ENCODE measurements around the gene DDHD1. TPM values are rescaled to one million over a fixed set of nuclear protein-coding genes. Genes with fewer than 3 reads are reported as not detected.

DDHD1 gene
- total RNA-seq, 1 donor from 2014 or later = 14.5 TPM

- FAIRE-seq = no peak
- H3K36me3 ChIP-seq (ENCODE audit: insufficient read depth, low read length) = no peaks in the 10 kb centered on the region
These were observed 22.3 kb upstream of the DDHD1 start for GRCh38 chr14:53175375-53175774.

GRCh38 chr14:53174918-53175317 is 21.8 kb upstream of the DDHD1 start:
- Mint-ChIP-seq H3K4me3 (ENCODE audit: unreplicated experiment) (no peak overlapping the region), H3K9me3 (ENCODE audit: unreplicated experiment) (no peaks in the 10 kb centered on the region), H3K4me1 (ENCODE audit: low read depth, unreplicated experiment) (no peaks in the 10 kb centered on the region), H3K27ac (ENCODE audit: unreplicated experiment) (no peak overlapping the region), H3K27me3 (ENCODE audit: low read depth, unreplicated experiment) (peaks cover 4% of the 10 kb centered on the region), H3K36me3 (ENCODE audit: low read depth, unreplicated experiment) (no peaks in the 10 kb centered on the region)
- FAIRE-seq = no peak
- Histone ChIP-seq H3K27ac (ENCODE audit: low read depth, low read length) (no peak overlapping the region), H2AFZ (ENCODE audit: low read depth, low read length) (no peak overlapping the region), H3K36me3 (ENCODE audit: insufficient read depth, low read length) (no peaks in the 10 kb centered on the region), H3K4me2 (ENCODE audit: low read length) (no peak overlapping the region), H3K4me3 (ENCODE audit: insufficient read depth, low read depth, low read length) (no peak overlapping the region), H3K9ac (ENCODE audit: low read length) (no peak overlapping the region), H4K20me1 (ENCODE audit: insufficient read depth, low read length) (no peaks in the 10 kb centered on the region), H3K4me1 (ENCODE audit: insufficient read depth, low read length) (no peaks in the 10 kb centered on the region), H3K9me3 (ENCODE audit: insufficient read depth, low read depth, low read length) (no peaks in the 10 kb centered on the region), H3K79me2 (ENCODE audit: insufficient read depth, low read length) (no peaks in the 10 kb centered on the region), H3K27me3 (ENCODE audit: insufficient read depth, low read length) (no peaks in the 10 kb centered on the region)
- no peak for DNase-seq (ENCODE audit: low read depth)
- no peak for TF ChIP-seq EZH2 (IDR thresholded peaks at IDR 0.05; ENCODE audit: insufficient read depth, low read length)
- no peak for TF ChIP-seq CTCF (IDR thresholded peaks at IDR 0.05; ENCODE audit: insufficient read depth, low read depth, low read length)

More at GRCh38 chr14:53175375-53175774, 22.3 kb upstream of the DDHD1 start:
- Mint-ChIP-seq H3K36me3 (ENCODE audit: low read depth, unreplicated experiment) (no peaks in the 10 kb centered on the region), H3K4me3 (ENCODE audit: unreplicated experiment) (no peak overlapping the region), H3K27me3 (ENCODE audit: low read depth, unreplicated experiment) (peaks cover 5% of the 10 kb centered on the region), H3K9me3 (ENCODE audit: unreplicated experiment) (no peaks in the 10 kb centered on the region), H3K27ac (ENCODE audit: unreplicated experiment) (no peak overlapping the region), H3K4me1 (ENCODE audit: low read depth, unreplicated experiment) (no peaks in the 10 kb centered on the region)
- Histone ChIP-seq H3K79me2 (ENCODE audit: insufficient read depth, low read length) (no peaks in the 10 kb centered on the region), H3K4me3 (ENCODE audit: insufficient read depth, low read depth, low read length) (no peak overlapping the region), H3K4me1 (ENCODE audit: insufficient read depth, low read length) (no peaks in the 10 kb centered on the region), H3K4me2 (ENCODE audit: low read length) (no peak overlapping the region), H2AFZ (ENCODE audit: low read depth, low read length) (no peak overlapping the region), H3K27ac (ENCODE audit: low read depth, low read length) (no peak overlapping the region), H4K20me1 (ENCODE audit: insufficient read depth, low read length) (no peaks in the 10 kb centered on the region), H3K27me3 (ENCODE audit: insufficient read depth, low read length) (no peaks in the 10 kb centered on the region), H3K9ac (ENCODE audit: low read length) (no peak overlapping the region), H3K9me3 (ENCODE audit: insufficient read depth, low read depth, low read length) (no peaks in the 10 kb centered on the region)
- DNase-seq (ENCODE audit: low read depth) = no peak
- TF ChIP-seq CTCF (IDR thresholded peaks at IDR 0.05; ENCODE audit: insufficient read depth, low read depth, low read length) = no peak
- no peak for TF ChIP-seq EZH2 (IDR thresholded peaks at IDR 0.05; ENCODE audit: insufficient read depth, low read length)

- H2AFZ ChIP-seq (ENCODE audit: low read depth, low read length) = no peak overlapping the region
- FAIRE-seq = no peak
- no peak overlapping the region for H3K27ac Mint-ChIP-seq (ENCODE audit: unreplicated experiment)
These were observed 15.7 kb upstream of the DDHD1 start for GRCh38 chr14:53168786-53169185.

More at GRCh38 chr14:53168786-53169185, 15.7 kb upstream of the DDHD1 start:
- no peaks in the 10 kb centered on the region for H3K9me3 ChIP-seq (ENCODE audit: insufficient read depth, low read depth, low read length)
- H4K20me1 ChIP-seq (ENCODE audit: insufficient read depth, low read length) = no peaks in the 10 kb centered on the region
- TF ChIP-seq CTCF (IDR thresholded peaks at IDR 0.05; ENCODE audit: insufficient read depth, low read depth, low read length) (no peak), EZH2 (IDR thresholded peaks at IDR 0.05; ENCODE audit: insufficient read depth, low read length) (no peak)
- H3K27ac ChIP-seq (ENCODE audit: low read depth, low read length) = no peak overlapping the region
- no peak overlapping the region for H3K4me3 ChIP-seq (ENCODE audit: insufficient read depth, low read depth, low read length)
- no peaks in the 10 kb centered on the region for H3K36me3 ChIP-seq (ENCODE audit: insufficient read depth, low read length)
- H3K9ac ChIP-seq (ENCODE audit: low read length) = no peak overlapping the region
- no peaks in the 10 kb centered on the region for H3K27me3 ChIP-seq (ENCODE audit: insufficient read depth, low read length)
- no peak overlapping the region for H3K4me2 ChIP-seq (ENCODE audit: low read length)
- DNase-seq (ENCODE audit: low read depth) = no peak
- Mint-ChIP-seq H3K4me3 (ENCODE audit: unreplicated experiment) (no peak overlapping the region), H3K9me3 (ENCODE audit: unreplicated experiment) (no peaks in the 10 kb centered on the region), H3K36me3 (ENCODE audit: low read depth, unreplicated experiment) (no peaks in the 10 kb centered on the region), H3K27me3 (ENCODE audit: low read depth, unreplicated experiment) (no peaks in the 10 kb centered on the region), H3K4me1 (ENCODE audit: low read depth, unreplicated experiment) (no peaks in the 10 kb centered on the region)
- no peaks in the 10 kb centered on the region for H3K79me2 ChIP-seq (ENCODE audit: insufficient read depth, low read length)
- no peaks in the 10 kb centered on the region for H3K4me1 ChIP-seq (ENCODE audit: insufficient read depth, low read length)

Measured in astrocyte (in vitro differentiated cells and primary cell).